Measurements from ENCODE around the gene ARL8B. TPM values are rescaled to one million over a fixed set of nuclear protein-coding genes. Genes with fewer than 3 reads are reported as not detected.
"Not testable (repeated sequence)": the region's sequence is repeated elsewhere in the genome, so short reads cannot be mapped to it uniquely, and the experiment has no call there.

The ARL8B gene
- total RNA-seq, 1 donor from 2014 or later = 43.7 TPM

DNA sequence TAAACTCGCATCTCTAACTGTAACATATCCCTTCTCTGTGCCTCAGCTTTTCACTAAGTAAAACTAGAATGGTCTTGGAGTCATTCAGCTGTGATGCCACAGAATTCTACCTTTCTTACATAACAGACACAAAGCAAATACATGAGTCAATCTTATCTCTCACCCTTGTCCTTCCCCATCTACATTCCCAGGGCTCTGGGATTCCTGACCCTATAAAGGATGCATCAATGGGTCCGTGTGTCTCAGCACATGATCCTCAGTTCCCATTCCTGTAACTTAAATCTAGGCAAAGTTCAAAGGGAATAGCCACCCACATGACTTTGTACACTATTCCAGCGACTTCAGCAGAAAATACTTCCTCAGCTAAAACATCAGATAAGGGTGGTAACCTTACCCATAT, 11.8 kb upstream of the ARL8B start:
- intact Hi-C loops (cut with micrococcal nuclease) = no loop called here

GRCh38 chr3:5112043-5112442, 10.0 kb upstream of the ARL8B start:
- intact Hi-C loops (cut with micrococcal nuclease) = no loop called here

GRCh38 chr3:5113726-5114125, 8.4 kb upstream of the ARL8B start:
- intact Hi-C loops (cut with micrococcal nuclease) = not testable (repeated sequence)

- intact Hi-C loops (cut with micrococcal nuclease) = no loop called here
These were observed 6.5 kb upstream of the ARL8B start for GRCh38 chr3:5115506-5116162.

DNA sequence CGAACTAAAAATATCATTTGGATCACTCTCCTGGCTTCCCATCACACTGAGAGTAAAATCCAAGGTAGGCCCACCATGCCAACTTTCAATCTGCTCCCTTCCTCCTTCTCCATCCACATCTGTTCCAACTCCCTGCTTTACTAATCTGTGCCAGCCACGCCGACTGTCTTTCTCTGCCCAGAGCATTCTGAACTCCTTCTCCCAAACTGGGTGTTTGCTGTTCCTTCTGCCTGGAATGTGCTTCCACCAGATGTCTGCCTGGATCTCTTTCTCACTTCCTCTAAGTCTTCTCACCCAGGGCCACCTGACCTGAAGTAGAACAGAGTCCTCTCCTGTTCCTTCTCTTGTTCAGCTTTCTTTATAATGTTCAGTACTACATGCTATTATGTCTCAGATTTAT, 5.6 kb upstream of the ARL8B start:
- intact Hi-C loops (cut with micrococcal nuclease) = no loop called here

DNA sequence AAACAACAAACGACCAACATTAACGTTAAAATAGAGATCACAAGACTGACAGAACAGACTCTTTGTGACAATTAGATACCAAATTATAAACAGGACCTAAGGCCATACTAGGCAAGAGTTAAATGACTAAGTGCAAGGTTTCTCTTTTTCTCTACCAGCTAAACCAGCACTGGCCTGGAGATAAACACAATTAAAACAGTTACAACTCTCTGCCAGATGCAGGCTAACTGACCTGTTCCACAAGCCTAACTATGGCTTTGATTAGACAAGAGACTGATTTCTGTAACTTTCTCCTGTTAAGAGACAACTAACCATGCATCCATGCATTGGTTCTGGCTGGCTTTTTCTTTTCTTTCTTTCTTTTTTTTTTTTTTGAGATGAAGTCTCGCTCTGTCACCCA, 1.6 kb upstream of the ARL8B start:
- intact Hi-C loops (cut with micrococcal nuclease) = loop anchor here (5.0 to 10.0 kb wide), 6 partner anchors 138 to 1943 kb away; partner anchors contain the start of genes CRBN and SETMAR

DNA sequence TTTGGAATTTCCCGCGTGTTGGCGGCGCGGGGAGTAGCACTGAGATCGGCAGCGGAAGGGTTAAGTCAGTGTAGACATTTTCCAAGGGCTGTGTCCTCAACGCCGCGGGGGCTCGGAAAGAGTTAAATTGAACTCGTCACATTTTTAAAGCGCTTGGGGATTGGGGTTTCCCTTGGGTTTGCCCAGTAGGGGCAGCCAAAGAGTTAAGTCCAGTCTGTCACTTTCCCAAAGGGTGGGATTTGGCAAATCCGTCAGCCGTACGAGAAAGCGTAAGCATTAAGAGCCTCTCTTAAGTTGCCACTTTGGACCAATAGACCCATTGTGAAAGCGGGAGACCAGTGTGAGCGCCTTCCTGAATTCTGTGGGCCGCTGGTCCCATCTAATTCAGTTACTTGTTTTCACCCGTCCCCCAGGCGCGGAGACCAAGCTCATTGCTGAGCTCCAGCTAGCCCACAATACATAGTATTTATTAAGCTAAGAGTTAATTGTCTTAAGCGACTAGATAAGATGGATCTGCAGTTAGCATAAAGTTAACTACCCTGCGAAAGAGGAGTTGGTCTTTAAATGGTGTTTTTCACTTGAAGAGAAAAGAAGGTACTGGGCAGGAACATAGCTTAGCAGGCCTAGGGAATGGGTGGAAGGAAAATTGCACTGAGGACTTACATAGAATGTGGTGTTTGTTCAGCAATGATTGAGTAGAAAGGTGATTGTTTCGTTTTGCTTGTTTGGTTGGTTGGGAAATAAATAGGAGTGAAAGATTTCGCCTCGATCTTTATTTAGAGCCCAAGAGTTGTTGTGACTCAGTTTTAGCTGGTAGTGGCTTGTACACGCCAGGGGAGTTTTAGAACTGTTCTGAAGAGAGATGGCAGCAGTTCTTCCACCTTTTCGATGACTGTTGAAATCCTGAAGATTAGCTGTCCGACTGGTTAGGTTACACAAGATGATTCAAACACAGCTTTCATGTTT, 932 bp downstream of the ARL8B start:
- intact Hi-C loops (cut with micrococcal nuclease) = loop anchor here (1.0 to 10.0 kb wide), 12 partner anchors 14 to 1946 kb away; partner anchors contain the start of genes CRBN, EDEM1, ITPR1 and SETMAR

GRCh38 chr3:5123937-5124336, 1.8 kb downstream of the ARL8B start:
- intact Hi-C loops (cut with micrococcal nuclease) = loop anchor here (2.0 to 10.0 kb wide), 9 partner anchors 13 to 1947 kb away; partner anchors contain the start of genes CRBN and SETMAR

- intact Hi-C loops (cut with micrococcal nuclease) = loop anchor here (10.0 kb wide), 1 partner anchor 292 kb away; no protein-coding TSS in a partner anchor
These were observed 4.5 kb downstream of the ARL8B start for GRCh38 chr3:5126586-5126985.

- intact Hi-C loops (cut with micrococcal nuclease) = loop anchor here (10.0 kb wide), 1 partner anchor 294 kb away; no protein-coding TSS in a partner anchor
These were observed 6.8 kb downstream of the ARL8B start for GRCh38 chr3:5128849-5129248.

- intact Hi-C loops (cut with micrococcal nuclease) = no loop called here
These were observed 11.3 kb downstream of the ARL8B start for GRCh38 chr3:5133239-5134018.

GRCh38 chr3:5134019-5134391, 11.9 kb downstream of the ARL8B start:
- intact Hi-C loops (cut with micrococcal nuclease) = no loop called here

DNA sequence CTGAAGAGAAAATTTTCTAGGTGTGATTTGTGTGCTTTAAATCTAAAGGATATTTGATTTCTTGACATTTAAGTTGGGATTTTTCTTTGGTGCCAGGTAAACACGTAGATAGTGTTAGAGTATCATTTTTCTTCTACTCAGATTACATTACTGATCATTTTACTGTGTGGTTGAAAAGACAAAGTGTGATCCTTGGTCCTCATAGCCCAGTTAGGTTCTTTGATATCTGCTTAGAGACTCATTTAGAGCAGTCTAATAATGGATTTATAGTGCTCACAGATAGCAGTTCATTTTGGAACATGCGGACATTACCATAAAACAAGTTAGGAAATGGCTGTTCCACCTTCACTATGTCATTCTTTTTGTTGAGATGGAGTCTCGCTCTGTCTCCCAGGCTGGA, 12.4 kb downstream of the ARL8B start:
- intact Hi-C loops (cut with micrococcal nuclease) = no loop called here

DNA sequence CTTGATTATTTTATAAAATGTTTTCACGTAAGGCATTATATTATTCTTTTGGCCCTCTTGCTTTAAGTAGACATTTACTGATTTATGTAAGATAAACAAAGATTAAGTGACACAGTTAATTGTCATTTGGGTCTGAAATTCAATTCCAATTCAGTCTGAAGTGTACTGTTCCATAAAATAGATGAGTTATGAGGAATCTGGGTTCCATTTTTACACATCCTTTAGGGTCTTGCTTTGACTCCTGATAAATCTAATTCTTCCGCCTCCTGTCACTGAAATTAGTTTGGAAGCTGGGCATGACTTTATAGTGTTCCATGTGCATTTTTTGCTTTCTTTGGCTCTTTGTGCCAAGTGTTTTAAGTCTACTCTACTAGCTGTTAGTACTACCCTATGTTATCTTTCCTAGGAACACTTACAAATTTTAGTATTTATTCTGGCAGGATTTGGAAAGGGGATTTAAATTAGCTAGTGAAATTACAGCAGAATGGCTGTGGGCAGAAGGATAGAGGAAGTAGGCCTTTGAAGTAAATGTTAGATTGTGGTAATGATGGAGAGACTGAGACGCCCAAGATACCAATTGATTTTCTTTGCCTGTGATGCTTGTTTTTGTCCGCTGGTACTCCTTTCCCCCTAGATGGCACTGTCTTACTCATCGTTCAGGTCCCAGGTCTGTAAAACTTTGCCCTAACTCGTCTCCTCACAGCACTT, 14.3 kb downstream of the ARL8B start:
- intact Hi-C loops (cut with micrococcal nuclease) = loop anchor here (2.0 kb wide), 2 partner anchors 14 to 50 kb away; partner anchors contain the start of genes ARL8B and EDEM1

- intact Hi-C loops (cut with micrococcal nuclease) = loop anchor here (2.0 kb wide), 2 partner anchors 14 to 50 kb away; partner anchors contain the start of genes ARL8B and EDEM1
These were observed 14.9 kb downstream of the ARL8B start for GRCh38 chr3:5136919-5137429.

DNA sequence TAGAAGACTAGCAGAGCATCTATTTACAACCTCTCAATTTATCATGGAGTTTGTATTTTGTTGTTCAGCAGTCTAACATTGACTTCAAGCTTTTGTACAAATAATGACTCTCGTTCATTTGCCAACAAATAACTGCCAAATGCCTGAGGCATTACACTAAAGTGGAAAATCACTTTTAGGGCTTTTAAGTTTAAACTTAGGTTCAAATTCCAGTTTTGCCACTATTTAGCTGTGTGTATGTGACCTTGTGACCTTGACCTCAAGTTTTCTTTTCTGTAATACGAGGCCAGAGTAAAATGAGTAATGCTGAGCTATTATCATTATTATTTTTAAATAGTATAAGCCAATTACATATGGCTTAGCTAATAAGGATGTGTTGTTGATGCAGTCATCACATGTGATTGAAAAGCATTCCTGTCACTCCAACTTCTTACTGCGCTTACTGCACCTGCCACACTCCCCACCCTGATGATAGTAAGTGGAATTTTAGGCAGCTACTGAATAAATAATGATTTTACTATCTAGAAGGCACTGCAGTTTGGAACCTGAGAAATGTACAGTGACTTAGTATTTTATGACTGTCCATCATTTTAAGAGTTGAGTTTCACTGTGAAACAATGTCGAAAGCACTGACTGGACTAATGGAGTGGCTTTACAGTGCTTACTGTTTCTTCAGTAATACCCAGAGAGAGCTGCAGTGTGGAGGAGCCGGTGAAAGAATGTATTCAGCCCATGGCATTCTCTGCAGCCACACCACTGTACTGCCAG, 16.3 kb downstream of the ARL8B start:
- intact Hi-C loops (cut with micrococcal nuclease) = no loop called here

- intact Hi-C loops (cut with micrococcal nuclease) = no loop called here
These were observed 18.1 kb downstream of the ARL8B start for GRCh38 chr3:5140230-5140621.

DNA sequence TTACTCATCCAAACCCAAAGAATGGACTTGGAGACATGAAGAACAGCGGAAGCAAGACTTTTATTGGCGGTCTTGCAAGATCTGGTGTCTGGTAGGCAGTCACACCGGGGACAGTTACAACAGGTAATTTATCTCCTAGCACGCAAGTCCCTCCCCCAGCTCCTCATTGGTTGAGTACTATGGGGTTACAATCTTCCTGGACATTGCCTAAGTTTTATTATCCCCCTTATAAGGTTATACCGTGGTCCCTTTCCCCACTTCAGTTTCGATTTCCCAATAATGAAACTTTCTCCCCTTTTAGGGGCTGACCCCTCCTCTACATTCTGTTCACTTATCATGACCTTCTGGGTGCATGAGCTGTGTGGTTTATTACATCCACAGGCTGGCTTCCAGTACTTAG, 18.7 kb downstream of the ARL8B start:
- intact Hi-C loops (cut with micrococcal nuclease) = no loop called here

DNA sequence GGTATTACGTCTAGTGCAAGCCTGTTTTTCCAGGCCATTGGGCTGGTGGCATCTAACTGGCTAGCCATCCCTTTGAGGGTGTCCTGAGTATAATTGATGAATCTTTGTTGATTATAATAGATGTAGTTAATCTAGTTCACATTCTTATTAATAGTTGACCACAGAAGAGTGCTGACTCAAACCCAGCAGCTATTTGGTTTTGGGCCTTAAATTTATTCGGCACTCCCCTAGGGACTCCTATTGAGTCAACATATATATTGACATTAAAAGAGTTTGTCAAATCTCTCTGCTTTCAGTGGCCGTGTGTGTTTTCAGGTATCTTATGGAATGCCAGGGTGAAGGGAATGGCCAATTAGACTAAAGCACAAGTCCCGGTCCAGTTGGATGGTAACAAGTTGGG, 19.7 kb downstream of the ARL8B start:
- intact Hi-C loops (cut with micrococcal nuclease) = no loop called here

DNA sequence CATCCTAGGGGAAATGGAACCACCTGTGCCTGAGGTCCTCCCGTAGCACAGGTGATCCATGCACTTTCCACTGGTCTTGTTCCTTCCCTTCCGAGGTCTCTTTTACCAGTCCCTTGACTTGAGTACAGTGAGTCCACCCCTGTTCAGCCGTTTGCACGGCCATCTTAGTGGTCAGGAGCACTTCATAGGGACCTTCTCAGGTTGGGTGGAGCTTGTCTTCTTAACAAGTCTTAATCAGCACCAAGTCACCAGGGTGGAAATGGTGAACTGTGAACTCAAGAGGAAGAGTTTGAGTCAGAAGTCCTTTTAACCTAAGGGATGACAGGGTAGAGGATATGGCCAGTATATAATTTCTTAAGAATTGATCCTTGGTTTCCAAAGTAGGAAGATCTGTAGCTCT, 21.4 kb downstream of the ARL8B start:
- intact Hi-C loops (cut with micrococcal nuclease) = no loop called here

All from T-helper 2 cell treated with Interferon-gamma antibody and Interleukin-4, amounts not matched to agents 100 ng/mL and 5 ng/mL, for 36 hours (primary cell).